GM19351 (cell line): ENCODE measurements around the gene BDH1.

Experiments
- ATAC-seq: cut with Tn5 transposase; IDR thresholded peaks from one replicate; pipeline ENCODE4 v1.9.1; 2021; ENCODE audit warnings: mild to moderate bottlenecking, moderate library complexity; ENCODE audit not compliant: unreplicated experiment

The BDH1 gene

DNA sequence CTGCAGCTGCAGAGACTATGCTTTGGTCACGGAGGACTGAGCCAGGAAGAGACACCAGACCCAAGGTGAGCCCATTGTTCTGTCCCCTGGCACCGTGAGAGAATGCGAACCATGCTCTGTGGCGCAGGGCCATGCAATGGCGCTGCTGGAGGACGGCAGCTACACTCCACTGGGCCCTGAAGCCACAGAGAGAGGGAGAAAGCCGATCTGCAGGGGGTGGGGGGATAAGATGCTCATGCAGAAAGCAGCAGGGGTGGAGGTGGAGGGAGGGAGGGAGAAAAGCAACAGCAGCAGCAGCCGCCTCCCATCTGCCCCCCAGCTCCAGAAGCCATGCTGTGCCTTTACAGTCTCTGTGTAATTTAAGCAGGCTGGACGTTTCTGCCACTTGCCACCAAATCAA is 5.3 kb downstream of the BDH1 start:
- ATAC-seq = no peak

DNA sequence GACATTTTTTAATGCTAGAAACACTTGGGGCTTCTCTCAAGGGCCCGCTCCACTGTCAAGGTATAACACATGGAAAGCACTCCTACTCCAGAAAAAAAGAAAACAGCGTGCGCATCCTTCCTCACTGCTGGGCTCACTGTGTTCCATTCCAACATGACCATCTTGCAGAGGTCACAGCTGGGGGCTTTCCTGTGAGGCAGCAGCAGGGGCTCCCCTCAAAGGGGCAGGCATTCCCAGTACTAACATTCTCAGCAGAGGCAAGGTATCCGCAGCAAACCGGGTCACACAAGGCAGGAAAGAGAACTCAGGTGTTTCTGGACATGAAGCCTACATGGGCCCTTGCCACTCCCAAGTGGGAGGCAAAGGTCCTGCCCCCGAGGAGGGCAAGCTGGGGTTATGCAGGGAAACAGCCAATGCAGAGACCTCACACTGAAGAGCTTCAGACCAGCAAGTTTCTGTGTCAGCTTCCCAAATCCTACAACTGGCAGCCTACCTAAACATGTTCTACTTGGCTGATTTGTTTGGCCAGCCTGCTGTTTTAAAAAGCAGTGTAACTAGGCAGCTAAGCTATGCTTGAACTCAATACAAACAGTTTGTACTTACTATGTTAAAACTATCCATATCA is 6.4 kb downstream of the BDH1 start:
- ATAC-seq = no peak

DNA sequence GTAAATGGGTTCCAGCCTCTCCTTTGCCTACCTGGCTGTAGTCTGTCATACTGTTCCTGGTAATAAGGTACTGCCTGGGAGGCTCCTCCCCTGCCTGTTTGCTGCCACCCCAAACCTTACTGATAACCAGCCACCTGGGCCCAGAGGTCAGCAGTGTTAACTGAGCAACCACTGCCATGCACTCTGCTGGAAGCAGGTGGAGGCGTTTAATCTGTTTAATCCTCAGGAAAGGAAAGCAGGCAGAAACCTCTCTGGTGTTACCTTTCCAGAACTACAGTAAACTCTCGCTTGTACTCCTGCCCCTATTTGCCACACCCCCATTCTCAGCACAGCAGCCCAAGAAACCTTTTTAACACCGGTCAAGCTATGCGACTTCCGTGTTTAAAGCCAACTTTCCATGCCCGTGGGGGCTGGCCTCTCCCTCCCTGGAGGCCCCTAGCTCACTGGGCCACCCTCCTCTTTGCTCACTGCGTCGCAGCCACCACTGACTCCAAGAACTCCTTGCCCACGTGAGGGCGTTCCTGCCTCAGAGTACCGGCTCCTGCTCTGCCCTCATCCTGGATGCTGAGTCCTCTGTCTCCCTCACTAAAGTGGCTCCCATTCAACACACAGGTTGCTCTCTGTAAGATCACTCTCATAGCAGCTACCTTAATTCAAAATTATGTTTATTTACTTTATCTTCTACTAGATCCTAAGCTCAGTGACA is 8.3 kb downstream of the BDH1 start:
- ATAC-seq = no peak

DNA sequence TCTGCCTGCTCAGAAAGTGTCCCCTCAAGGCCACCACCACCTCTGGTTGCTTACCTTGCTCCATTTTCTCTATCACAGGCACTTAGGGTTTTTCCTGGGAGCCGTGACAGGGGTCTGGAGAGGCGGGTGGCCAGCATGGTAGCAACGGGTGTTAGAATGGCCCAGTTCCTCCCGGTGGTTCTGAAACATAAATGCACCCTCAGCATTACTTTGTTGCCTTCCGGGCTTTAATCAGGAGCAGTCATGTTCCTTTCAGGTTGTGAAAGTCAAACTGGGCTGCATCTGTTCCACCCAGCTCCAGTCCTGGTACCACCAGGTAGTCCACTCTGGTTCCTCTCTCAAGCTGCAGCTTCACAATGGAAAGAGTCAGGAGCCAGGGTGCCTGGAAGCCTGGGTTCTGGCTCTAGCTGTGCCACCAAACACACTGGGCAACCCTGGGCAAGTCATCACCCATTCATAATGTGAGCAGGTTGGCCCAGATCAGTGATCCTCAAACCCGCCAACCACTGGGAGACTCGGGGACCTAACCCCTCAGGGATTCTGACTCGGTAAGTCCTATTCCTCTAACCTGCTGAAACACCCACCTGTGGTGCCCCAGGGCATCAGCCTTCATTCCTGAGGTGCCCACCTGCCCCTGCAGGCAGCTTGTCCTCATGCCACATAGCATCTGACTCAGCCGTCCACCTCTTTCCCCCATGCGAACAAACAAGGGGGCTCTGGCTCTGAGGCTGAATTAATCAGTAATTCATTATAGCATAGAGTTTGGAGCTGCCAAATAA is 9.3 kb downstream of the BDH1 start:
- no peak for ATAC-seq

DNA sequence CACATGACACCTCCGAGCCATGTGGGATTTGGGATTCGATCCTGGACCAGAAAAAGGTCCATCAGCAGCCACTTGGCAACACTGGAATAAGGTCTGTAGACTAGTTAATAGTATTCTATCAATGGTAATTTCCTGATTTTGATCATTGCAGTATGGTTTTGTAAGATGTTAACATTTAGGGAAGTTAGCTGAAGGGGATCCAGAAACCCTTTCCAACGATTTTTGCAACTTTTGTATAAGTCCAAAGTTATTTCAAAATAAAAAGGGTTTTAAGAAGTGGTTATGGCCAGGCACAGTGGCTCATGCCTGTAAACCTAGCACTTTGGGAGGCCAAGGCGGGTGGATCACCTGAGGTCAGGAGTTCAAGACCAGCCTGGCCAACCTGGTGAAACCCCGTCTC is 10.2 kb downstream of the BDH1 start:
- ATAC-seq = no peak

DNA sequence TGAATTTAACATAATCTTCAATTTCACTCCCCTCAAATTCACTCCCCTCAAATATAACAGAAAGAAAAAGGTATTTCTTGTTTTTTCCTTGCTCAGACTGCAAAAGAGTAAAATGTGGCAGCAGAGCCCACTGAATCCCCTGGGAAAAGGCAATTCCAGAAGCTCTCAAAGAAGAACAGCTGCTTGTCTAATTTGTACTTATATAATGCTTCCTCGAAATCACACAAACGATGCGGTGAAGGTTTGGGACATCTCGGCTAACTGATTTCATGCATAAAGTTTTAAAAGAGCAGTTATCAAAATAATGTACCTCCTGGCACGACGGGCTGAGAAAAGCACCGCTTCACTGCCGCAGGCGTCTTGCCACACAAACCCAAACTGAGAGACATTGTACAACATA is 10.7 kb downstream of the BDH1 start:
- ATAC-seq = no peak

DNA sequence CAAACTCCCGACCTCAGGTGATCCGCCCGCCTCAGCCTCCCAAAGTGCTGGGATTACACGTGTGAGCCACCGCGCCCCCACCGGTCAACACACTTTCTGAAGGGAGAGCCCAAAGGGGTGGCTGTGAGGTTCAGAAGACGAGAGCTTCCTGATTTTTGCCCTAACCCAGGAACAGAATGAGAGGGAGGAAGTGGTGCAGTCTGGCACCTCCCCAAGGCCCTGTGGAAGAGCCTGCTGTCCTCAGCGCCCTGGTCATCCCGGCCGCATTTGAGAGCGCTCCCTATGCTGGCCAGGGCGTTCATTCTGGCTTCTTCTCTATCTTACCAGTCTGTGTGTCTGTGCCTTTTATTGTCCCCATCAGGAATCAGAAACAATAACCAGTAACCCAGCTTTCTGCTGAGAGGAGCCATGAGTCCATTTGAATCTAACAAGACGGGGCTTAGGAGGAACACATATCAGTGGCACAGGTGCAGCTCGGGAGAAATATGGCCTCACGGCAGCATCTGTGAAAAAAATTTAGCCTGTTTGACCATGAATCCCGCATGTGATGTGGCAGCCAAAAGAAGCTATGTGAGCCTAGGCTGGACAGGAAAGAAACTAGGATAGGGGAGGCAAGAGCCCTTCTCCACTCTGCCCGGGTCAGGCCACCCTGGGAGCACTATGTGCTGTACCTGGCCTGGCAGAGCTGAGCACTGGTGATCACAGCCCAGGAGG is 12.9 kb downstream of the BDH1 start:
- no peak for ATAC-seq

DNA sequence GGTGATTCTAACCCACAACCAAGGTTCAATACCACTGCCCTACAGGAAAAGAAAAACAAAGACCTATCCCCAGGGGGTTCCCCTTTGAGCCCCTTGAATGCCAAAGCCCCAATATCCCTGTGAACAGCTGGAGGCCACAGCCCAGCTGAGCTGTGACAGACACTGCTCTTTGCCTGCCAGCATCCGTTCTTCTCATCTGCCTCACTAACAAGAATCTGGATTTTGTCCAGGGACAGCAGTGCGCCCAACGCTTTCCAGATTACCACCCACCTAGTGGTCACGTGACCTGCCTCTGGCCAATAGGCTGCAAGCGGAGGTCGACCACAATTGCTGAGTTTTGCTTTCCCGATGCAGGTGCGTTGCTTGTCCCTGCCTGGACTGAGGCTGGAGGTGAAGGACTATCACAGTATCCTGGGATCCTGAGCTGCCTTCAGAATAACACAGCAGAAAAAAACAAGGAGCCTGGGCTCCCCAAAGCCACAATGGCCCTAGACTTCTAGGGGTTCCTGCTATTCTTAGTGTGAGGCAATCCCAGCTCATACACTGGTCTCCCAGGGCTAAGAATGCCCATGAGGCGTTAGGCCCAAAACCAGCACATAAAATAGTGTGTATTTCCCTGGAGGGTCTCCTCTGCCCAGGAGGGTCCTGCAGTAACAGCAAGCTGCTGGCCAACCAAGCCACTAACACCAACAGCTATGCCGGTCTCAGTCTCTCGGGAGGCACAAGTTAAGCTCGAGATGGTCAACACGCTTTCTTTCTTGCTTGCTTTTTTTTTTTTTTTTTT is 13.8 kb downstream of the BDH1 start:
- ATAC-seq = no peak

DNA sequence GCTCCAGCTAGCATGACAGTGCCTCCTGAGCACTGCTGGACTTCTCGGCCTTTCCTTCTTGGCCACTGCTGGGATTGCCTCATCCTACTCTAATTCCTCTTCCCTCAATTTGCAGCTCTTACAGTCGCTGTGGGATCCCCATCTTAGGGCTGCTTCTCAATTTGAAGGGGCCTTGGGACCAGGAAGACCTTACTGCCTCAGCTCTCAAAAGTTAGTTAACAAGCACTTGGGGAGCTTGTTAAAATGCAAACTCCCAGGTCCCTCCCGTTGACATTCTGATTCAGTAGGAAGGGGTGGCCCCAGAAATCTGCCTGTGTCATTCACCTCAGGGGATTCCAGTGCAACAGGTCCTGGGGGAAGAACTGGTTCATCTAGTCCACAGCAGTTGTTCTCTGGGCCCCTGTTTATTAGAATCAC is 14.8 kb downstream of the BDH1 start:
- ATAC-seq = no peak

DNA sequence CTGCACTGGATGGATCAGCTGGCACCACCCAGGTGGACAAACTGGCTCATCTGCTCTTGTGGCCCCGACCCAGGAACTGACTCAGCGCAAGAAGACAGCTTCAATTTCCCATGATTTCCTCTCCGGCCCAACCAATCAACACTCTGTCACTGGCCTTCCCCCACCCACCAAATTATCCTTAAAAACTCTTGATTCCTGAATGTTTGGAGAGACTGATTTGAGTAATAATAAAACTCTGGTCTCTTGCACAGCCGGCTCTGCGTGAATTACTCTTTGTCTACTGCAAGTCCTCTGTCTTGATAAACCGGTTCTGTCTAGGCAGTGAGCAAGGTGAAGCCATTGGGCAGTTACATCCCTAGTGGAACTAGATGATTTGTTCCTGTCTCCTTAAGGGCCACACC is 16.1 kb downstream of the BDH1 start:
- no peak for ATAC-seq

DNA sequence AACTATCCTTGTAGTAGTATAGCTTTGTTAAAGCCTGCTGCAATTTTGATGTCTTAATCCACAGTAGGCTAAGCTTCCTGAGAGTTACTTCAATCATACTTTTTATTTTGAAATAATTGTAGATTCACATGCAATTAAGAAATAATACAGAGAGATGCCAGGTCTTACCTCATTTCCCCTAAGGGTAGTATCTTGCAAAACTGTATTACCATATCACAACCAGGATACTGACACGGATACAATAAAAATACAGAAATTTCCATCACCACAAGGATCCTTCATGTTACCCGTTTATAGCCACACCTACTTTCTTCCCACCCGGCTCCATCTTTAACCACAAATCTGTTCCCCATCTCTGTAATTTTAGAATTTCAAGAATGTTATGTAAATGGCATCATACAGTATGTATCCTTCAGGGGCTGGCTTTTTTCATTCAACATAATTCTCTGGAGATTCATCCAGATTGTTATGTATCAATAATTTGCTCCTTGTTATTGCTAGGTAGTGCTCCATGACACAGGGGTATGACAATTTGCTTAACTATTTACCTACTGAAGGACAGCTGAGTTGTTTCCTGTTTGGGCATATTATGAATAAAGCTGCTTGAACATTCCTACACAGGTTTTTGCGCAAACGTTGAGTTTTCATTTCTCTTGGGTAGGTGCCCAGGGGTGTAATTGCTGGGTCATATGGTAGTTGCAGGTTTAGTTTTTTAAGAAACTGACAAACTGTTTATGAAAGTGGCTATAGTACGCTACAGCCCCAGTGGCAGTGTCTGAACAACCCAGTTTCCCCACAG is 21.6 kb downstream of the BDH1 start:
- no peak for ATAC-seq

DNA sequence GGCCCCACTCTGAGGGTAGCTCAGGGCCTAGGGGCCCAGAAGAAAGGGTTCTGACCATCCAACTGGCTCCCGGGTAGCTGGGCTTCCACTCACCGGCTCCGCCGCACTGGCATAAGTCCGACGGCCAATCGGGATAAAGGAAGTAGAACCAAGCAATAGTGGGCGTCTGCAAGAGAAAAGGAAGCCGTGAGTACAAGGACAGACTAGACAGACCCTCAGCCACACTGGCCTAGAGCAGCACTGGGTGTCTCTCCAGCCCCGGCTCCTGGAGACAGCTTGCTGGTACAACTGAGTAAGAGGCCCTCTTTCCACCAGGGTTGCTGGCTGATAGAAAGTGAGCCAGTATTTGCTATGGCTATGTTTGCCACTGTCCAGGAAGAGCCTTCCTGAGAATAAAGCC is 22.4 kb downstream of the BDH1 start:
- no peak for ATAC-seq

DNA sequence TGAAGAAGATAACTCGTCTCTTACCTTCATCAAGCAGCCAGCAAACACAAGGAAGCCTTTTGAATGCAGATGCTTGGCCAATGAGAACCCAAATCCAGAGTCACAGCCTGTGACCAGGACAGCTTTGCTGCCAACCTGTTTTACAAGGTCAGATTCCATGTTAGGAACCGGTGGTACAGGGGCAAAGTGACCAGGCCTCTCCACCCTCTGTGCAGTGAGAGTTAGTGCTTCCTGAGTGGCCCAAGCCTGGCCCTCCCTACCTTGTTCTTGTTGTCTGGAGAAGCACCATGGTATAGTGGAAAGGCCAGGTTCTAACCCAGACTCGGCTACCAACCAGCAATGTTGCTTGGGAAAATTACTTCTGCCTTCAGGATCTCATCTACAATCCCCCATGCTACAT is 23.4 kb downstream of the BDH1 start:
- ATAC-seq = no peak

DNA sequence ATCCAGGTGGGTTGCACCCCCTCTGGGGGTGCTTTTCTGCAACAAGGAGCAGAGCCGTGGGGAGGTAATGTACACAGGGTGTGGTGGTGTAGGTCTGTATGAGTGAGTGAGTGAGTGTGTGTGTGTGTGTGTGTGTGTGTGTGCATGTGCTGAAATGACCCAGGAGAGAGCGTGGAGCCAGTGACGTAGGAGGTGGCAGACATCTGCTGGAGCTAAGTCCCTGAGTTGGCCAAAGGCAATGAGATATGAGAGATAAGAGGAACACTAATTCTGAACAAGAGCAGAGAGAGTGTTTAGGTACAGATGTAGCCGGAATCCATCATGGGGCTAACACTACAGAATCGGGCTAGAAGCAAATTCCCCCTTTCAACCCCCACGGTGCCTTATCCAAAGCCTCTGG is 27.6 kb downstream of the BDH1 start:
- ATAC-seq = no peak

DNA sequence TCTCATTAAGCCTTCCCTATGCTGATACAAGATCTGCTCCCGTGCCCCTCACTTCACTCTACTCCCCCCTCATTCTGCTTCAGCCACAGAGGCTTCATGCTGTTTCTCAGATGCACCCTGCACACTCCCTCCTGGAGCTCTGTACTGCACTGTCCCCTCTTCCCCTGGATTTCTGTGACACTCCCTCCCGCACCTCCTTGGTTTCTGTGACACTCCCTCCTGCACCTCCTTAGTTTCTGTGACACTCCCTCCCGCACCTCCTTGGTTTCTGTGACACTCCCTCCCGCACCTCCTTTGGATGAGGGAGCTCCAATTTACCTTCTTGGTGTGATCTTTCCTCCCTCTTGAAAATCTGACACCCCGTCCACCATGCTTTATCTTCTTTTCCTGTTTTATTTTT is 28.2 kb downstream of the BDH1 start:
- no peak for ATAC-seq

DNA sequence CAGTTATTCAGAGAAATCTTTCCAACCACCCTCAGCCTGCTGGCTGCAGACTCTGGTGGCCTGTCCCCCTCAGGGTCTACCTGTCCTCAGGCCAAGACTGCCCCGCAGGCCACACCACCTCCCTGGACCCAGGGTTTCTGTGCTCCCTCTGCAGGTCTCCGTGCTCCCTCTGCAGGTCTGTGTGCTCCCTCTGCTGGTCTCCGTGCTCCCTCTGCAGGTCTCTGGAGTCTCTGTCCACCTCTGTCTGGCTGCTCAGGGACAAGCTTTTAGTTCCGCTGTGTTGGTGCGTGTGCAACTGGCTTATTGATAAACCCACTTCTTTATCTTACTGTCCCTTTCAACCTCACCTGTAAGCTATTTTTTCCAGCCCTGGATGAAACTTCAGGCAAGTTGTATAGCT is 30.1 kb downstream of the BDH1 start:
- ATAC-seq = no peak

DNA sequence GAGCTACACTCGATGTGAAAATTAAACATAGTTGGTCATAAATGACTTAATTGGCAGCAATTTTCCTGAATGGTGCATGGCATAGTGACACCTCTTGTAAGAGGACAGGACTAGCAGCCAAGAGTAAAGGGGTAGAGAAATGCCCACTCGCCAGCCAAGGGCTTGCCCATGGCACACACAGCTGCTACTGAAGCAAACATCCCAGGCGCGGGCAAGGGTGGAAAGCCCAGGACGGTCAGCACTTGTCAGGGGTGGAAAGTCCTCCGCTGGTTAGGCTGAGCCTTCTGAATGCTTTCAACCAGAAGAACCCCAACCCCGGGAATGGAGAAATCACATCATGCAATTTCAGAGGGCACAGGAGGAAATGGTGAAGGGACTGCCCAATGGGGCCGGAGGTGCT is 31.6 kb downstream of the BDH1 start:
- ATAC-seq = no peak

DNA sequence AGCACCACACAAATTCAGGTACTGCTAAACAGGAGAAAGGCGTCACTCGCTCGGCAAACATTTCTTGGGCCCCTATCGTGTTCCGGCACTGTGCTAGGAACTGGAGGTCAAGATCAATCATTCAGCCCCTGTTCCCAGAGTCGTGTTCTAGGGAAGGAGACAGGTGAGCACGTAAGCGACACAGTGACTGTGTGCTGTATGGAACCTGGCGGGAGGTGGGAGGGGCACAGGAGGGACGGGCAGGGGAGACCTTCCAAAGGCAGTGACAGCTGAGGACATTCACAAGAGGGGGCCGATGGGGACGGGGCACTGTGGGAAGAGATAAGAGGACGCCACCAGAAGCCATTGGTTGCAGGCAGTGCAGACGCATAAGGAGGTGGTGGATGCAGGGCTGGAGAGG is 32.2 kb downstream of the BDH1 start:
- ATAC-seq = no peak

DNA sequence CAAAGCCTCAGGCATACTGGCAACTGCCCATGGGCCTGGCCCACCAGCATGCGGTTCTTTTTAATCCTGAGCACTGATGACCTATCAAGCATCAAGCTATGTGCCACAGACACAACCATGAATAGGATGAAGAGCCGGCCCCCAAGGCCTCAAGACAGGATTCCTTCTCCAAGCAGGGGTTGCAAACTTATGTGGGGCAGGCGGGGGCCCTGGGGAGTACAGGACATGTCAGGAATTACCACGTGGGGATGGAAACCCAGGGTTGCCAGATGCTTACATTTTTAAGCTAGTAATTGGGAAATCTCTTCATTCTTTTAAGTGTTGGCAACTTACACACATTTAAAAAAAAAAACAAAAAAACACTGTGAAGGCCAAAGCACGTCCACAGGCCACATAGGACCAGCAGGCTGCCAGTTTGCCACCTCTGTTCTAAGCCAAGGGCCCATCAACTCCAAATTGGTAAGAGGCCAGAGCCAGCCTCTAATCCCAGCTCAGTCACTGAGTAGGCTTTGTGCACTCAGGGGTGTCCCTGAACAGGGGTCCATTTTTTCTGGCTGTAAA is 32.8 kb downstream of the BDH1 start:
- no peak for ATAC-seq
